Lung (tissue), 12 donors: ENCODE measurements around the gene MOCOS. TPM values are rescaled to one million over a fixed set of nuclear protein-coding genes. Genes with fewer than 3 reads are reported as not detected.

ENCODE experiments used
- ATAC-seq: fragments of 200-7000 bp; cut with Tn5 transposase; one replicate; pipeline ENCODE4 v1.9.1; 2020; ENCODE audit warnings: moderate number of reproducible peaks; ENCODE audit not compliant: insufficient read depth, low FRiP score
- DNase-seq, 3 donors: peaks; one replicate each; pipeline ENCODE4 v3.0.0-alpha.2; 2013 to 2017
- H3K27ac ChIP-seq, 2 donors: one replicate each; pipeline ENCODE4 v1.5.1; 2013; ENCODE audit warnings: mild to moderate bottlenecking in 2 of 2, moderate library complexity in 2 of 2, control low read depth in 1 of 2, inconsistent platforms in 1 of 2, low read depth in 1 of 2, low read length in 1 of 2
- H3K27me3 ChIP-seq, 3 donors: one replicate each; pipeline ENCODE4 v1.5.1; 2013; ENCODE audit warnings: low read length in 2 of 3; ENCODE audit not compliant: control insufficient read depth in 3 of 3, insufficient read depth in 3 of 3
- H3K36me3 ChIP-seq, 4 donors: one replicate each; pipeline ENCODE4 v1.5.1; 2013; ENCODE audit warnings: low read length in 4 of 4, mild to moderate bottlenecking in 1 of 4, moderate library complexity in 1 of 4; ENCODE audit not compliant: control insufficient read depth in 4 of 4, insufficient read depth in 4 of 4
- H3K4me1 ChIP-seq, 5 donors: one replicate each; pipeline ENCODE4 v1.5.1; 2013; ENCODE audit warnings: low read length in 5 of 5, mild to moderate bottlenecking in 2 of 5, moderate library complexity in 1 of 5; ENCODE audit not compliant: control insufficient read depth in 5 of 5, insufficient read depth in 5 of 5
- H3K4me3 ChIP-seq: one replicate; pipeline ENCODE4 v1.5.1; 2013; ENCODE audit warnings: mild to moderate bottlenecking, control low read depth, moderate library complexity
- H3K9ac ChIP-seq, 2 donors: one replicate each; pipeline ENCODE4 v1.5.1; 2013; ENCODE audit warnings: low read length in 2 of 2, control low read depth in 1 of 2; ENCODE audit not compliant: insufficient read depth in 1 of 2
- H3K9me3 ChIP-seq, 4 donors: one replicate each; pipeline ENCODE4 v1.5.1; 2013; ENCODE audit warnings: low read length in 3 of 4, mild to moderate bottlenecking in 1 of 4, moderate library complexity in 1 of 4; ENCODE audit not compliant: control insufficient read depth in 4 of 4, insufficient read depth in 3 of 4
- WGBS, 2 donors: extraction: QIAGEN DNeasy Blood & Tissue Kit; methylation state at CpG; one replicate each; pipeline ENCODE4 v1.1.7; 2013; 5-methylcytosine and 5-hydroxymethylcytosine counted together
- polyA plus RNA-seq, 2 donors: library from polyadenylated mRNA; stranded (reverse); fragments of 200-250 nt; gene quantifications; one replicate each; pipeline ENCODE4 v1.2.1, GENCODE V29; 2013
- total RNA-seq, 2 donors: library from RNA; depleted of rRNA in 1 of 2; stranded (reverse); fragments of >200 nt in 1 of 2; gene quantifications; one replicate each; pipeline ENCODE4 v1.2.1, GENCODE V29; 2014 to 2021
- TF ChIP-seq, protein P1 (sequence below): IDR thresholded peaks from 2 replicates; pipeline ENCODE4 v1.5.1; 2012; ENCODE audit warnings: mild to moderate bottlenecking; ENCODE audit errors: control extremely low read depth, extremely low read depth
- donor health status: control.
- donor health status: control.
- donor health status: Bipolar disorder and iron deficiency.
- donor health status: healthy.
- donor health status: DM: yes; HTN: yes; CAD: no.

The MOCOS gene
- total and polyA plus RNA-seq, 4 donors, result 0.68 to 4.1 (median 3.2) TPM

DNA sequence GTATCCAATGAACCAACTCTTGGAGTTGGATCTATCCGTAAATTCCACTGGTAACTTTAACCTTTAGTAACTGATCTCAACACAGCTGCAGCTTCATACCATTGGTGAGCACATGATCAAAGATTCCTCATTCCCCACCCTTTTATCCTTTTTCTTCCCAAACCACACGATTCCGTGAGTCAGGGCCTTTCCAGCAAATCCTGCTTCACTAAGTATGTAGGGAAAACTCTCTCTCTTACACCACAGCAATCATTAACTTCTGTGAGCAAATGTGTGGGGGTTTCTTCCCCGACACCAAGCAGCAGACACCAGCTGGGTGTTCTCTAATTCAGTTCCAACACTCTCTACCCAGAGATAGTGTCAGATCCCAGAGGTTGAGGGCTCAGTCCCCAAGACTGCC lies 34.1 kb upstream of the MOCOS start:
- DNase-seq, result no peak
- Histone ChIP-seq H3K9ac (no peak overlapping the region), H3K36me3 (peaks cover 23 to 51% (median 44%) of the 10 kb centered on the region in 4 donors), H3K27ac (no peak overlapping the region), H3K4me1 (no peaks in the 10 kb centered on the region), H3K9me3 (no peaks in the 10 kb centered on the region), H3K4me3 (no peak overlapping the region), H3K27me3 (no peaks in the 10 kb centered on the region)
- TF ChIP-seq, protein P1, sequence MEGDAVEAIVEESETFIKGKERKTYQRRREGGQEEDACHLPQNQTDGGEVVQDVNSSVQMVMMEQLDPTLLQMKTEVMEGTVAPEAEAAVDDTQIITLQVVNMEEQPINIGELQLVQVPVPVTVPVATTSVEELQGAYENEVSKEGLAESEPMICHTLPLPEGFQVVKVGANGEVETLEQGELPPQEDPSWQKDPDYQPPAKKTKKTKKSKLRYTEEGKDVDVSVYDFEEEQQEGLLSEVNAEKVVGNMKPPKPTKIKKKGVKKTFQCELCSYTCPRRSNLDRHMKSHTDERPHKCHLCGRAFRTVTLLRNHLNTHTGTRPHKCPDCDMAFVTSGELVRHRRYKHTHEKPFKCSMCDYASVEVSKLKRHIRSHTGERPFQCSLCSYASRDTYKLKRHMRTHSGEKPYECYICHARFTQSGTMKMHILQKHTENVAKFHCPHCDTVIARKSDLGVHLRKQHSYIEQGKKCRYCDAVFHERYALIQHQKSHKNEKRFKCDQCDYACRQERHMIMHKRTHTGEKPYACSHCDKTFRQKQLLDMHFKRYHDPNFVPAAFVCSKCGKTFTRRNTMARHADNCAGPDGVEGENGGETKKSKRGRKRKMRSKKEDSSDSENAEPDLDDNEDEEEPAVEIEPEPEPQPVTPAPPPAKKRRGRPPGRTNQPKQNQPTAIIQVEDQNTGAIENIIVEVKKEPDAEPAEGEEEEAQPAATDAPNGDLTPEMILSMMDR, result no peak
- no peak for ATAC-seq
- 85 to 91% methylated on average over 4 of the region's 4 CpGs for WGBS, 2 donors

DNA sequence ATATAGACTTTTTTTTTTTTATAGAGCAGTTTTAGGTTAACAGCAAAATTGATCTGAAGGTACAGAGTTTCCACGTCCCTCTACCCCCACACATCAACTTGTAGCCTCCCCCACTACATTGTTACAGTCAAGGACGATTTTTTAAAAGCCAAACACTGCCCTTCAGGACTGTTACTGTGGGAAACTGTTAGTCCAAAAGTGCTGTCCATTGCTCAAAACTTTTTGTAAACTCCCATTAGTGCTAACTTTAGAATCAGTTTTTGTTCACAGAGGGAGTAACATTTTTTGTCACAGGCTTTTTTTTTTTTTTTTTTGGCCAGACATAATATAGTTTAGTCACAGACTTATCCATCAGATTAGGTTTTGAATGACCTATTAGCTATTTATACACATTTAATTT lies 33.5 kb upstream of the MOCOS start:
- H3K36me3 ChIP-seq, result peaks cover 17 to 54% (median 44%) of the 10 kb centered on the region in 4 donors
- TF ChIP-seq, protein P1, result no peak
- 78 to 89% methylated on average over 2 of the region's 2 CpGs for WGBS, 2 donors
- no peak overlapping the region for H3K9ac ChIP-seq
- DNase-seq (no peak), ATAC-seq (no peak)
- no peaks in the 10 kb centered on the region for H3K27me3 ChIP-seq
- H3K27ac ChIP-seq, result no peak overlapping the region
- H3K4me3 ChIP-seq, result no peak overlapping the region
- no peaks in the 10 kb centered on the region for H3K4me1 ChIP-seq
- H3K9me3 ChIP-seq, result no peaks in the 10 kb centered on the region

DNA sequence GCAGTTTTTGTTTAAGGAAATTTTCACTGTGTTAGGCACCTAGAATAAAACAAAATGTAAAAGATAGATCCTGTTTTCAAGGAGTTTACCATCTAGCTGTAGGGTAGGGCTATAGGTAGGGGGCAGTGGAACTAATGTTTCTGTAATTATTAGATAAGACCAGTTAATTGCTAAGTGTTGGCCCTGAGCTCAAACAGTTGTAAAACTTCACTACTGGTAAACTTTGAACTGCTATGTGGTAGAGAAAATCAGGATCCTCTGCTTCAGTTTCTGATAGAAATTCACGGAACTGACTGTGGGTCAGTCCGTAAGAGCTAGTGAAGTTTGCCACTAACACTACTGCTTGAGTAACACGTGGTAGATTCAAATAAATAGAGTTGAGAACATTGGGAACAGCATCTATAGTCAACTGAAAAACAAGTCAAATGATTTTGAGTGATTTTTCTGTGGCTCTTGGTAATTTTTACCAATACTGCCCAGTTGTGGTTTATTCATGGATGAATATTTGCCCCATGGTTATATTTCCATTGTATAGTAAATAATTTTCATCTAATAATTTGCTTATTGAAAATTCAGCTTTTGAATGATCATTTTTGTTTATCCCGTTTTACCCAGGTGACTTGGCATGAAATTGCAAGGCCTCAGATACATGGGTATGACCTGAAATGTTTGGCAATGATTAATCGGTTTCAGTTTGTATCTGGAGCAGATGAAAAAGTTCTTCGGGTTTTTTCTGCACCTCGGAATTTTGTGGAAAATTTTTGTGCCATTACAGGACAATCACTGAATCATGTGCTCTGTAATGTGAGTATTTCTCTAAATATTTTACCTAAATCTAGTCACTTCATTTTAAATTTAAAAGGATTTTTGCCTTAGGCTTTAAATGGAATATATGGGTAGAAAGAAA lies 31.2 kb upstream of the MOCOS start:
- H3K9me3 ChIP-seq, result no peaks in the 10 kb centered on the region
- ATAC-seq (no peak), DNase-seq (no peak)
- no peak overlapping the region for H3K4me3 ChIP-seq
- TF ChIP-seq, protein P1, result no peak
- no peak overlapping the region for H3K9ac ChIP-seq
- no peaks in the 10 kb centered on the region for H3K27me3 ChIP-seq
- H3K27ac ChIP-seq, result no peak overlapping the region
- H3K36me3 ChIP-seq, result peaks cover 16 to 58% (median 48%) of the 10 kb centered on the region in 4 donors
- 91 to 95% methylated on average over 7 of the region's 7 CpGs for WGBS, 2 donors
- H3K4me1 ChIP-seq, result no peaks in the 10 kb centered on the region
